HK-2 (cell line): ENCODE data around the gene INTS3.
"Not testable (repeated sequence)": the region's sequence is repeated elsewhere in the genome, so short reads cannot be mapped to it uniquely, and the experiment has no call there.

Source experiments
- DNase-seq: peaks from one replicate; pipeline ENCODE4 v3.0.0-alpha.2; 2018; ENCODE audit not compliant: unreplicated experiment

Gene INTS3

GRCh38 chr1:153778824-153779519 lies 51.1 kb downstream of the INTS3 start:
- DNase-seq: no peak

DNA sequence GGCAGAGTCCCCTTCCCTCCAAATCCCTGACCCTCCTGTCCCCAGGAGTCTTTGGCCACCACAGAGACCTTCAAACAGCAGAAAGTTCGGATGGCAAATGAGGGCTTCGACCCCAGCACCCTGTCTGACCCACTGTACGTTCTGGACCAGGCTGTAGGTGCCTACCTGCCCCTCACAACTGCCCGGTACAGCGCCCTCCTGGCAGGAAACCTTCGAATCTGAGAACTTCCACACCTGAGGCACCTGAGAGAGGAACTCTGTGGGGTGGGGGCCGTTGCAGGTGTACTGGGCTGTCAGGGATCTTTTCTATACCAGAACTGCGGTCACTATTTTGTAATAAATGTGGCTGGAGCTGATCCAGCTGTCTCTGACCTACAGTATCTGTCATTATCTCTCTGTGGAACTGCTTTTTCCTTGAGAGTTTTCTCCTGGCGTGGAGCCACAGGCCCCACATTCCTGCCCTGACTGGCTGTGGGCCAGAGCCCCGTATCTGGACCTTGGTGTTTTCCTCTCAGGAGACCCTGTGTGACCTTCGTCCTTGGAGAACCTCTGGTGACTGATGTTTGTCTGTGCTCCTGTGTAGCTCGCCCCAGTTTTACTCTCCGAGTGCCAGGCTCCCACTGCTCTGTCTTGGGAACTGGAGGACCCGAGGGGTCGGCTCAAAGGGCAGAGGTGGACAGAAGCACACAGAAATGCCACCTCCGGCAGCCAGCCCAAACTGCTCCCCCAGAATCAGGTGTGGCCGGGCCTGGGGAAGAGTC lies 52.1 kb downstream of the INTS3 start:
- DNase-seq: no peak

GRCh38 chr1:153780551-153780950 lies 52.7 kb downstream of the INTS3 start:
- DNase-seq: no peak

- DNase-seq: not testable (repeated sequence)
These were observed 54.8 kb downstream of the INTS3 start for GRCh38 chr1:153782648-153783047.

DNA sequence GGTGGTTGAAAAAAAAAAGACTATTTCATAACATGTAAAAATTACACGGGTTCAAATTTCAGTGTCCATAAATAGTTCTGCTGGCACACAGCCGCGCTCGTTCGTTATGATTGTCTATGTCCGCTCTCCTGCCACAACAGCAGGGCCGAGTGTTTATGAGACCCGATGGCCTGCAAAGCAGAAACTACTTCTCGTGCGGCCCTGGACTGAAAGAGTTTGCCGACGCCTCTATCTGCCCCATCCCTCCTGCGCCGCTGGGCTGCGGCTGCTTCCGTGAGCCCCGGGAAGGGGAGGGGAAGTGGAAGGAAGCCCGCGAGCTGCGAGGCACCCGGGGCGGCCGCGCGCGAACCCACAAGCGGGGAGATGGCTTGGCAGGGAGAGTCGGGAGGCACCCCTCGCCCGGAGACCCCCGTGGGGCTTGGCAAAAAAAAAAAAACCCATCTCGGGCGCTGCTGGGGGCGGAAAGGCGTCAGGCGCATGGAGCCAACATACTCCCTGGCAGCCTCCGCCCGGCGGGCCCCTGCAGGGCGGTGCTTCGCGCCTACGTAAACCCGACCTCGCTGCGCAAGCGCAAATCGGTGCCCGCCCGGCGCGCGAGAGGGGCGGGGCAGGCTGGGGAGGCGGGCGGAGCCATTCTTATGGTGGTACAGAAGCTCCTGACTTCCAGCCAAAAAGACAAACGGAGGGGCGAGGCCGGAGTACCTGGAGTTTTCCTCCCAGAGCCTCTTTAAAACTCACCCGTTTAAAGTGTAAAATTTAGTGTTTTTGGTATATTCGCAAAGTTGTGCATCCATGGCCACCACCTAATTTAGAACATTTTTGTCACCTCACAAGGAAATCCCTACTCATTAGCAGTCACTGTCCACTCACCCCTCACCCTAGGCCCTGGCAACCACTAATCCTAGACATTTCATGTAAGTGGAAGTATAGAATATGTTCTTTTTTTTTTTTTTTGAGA lies 55.7 kb downstream of the INTS3 start:
- DNase-seq: peak; percentile 89

- DNase-seq: no peak
These were observed 58.4 kb downstream of the INTS3 start for GRCh38 chr1:153786038-153786790.

- DNase-seq: no peak
These were observed 61.7 kb downstream of the INTS3 start for GRCh38 chr1:153789478-153790034.

- DNase-seq: no peak
These were observed 62.6 kb downstream of the INTS3 start for GRCh38 chr1:153790313-153790965.

- no peak for DNase-seq
These were observed 63.3 kb downstream of the INTS3 start for GRCh38 chr1:153790966-153791647.

DNA sequence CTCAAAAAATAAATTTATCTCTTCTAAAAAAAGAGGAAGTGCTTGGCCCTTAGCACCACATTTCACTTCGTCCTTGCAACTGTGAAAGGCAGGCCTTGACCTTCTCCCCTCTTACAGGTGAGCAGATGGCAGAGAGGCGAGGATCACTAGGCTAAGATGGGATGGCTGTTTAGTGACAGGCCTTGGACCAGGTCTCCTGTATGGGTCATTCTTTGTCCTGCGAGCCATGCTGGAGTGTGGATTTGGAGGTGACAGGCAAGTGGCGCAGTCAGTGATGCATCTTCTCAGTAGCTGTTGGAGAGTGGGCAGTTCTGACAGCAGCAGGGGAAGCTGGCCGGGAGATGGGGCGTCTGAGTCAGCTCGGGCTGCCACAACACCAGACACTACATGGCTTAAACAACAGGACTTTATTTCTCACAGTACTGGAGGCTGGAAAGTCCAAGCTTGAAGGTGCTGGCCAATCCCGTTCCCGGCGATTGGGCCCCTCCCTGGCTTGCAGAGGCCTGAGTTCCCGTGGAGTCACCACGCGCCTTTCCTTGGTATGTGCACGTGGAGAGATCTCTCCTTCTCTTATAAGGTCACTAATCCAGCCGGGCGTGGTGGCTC lies 63.9 kb downstream of the INTS3 start:
- no peak for DNase-seq

DNA sequence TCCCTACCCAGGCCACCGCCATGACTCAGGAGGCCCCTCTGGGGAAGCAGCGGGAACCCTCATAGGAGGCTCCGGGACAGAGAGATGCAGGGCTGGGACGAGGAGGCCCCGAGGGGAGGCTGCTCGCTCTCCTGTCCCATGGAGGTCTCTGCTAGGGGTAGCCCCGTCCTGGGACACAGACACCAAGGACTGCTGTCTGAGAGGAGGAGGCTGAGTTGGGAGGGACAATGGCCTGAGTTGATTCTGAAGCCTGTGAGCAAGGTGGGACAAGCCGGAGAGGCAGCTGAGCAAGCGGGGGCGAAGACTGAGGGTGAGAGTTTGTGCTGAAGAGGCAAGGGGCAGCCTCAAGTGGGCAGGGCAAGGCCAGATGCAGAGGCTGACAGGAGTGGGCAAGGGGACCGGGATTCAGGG lies 64.8 kb downstream of the INTS3 start:
- no peak for DNase-seq

DNA sequence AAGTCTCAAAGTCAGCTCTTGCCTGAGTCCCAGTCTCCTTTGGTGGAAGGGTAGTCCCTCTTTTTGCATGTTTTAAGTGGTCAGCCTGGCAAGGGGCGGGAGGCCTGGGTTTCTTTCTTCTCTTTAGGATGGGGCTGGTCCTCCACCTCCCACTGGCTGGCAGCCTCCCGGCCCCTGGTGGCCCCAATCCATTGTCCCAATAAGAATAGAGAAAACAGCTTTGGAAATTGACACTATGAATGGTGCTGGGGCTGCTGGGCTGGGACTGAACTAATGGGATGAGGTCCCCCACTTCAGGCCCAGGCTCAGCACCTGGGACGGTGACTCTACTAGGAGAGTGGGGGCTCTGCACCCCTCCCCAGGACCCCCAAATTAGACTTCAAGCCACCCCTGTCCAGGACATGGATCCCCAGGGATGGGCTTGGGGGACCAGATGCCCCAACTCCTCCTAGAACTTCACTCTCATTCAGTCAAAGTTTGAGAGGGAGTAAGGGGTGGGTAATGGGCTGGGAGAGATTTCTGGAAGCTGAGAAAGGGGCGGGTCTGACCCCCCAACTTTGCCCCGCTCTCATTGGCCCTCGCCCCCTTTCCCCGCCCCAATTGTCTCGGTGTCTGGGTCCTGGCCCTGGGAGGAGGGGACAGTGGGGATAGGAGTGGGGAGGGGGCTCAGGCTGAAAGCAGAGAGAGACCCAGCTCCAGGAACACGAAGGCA lies 65.6 kb downstream of the INTS3 start:
- DNase-seq: no peak

DNA sequence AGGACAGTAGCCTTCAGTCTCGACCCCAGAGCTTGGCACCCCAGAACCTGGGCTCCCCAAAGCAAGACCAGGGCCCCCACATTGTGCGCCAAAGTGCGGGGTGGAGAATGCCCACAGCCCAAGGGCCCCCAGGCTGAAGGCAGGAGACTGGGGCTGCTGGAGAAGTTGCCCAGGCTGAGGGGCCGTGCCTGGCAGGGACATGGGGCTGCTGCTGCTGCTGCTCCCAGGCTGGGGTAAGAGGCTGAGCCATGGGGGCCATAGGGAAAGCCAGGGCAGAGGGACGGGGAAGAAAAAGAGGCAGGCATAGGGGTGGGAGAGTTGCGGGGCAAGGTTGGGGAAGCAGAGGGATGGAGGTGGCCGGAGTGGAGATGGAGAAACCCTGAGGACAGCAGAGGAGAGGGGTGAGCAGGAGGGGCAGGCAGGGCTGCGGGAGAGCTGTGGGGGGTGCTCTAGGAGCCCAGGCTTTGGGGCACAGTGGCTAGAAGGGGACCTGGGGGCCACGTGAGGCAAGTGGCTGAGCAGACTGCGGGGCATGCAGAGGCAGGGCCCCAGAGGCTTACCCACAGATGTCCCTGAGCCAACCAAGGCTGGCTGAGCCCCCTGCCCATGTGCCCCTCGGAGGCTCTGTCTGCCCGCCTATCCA lies 66.2 kb downstream of the INTS3 start:
- no peak for DNase-seq

DNA sequence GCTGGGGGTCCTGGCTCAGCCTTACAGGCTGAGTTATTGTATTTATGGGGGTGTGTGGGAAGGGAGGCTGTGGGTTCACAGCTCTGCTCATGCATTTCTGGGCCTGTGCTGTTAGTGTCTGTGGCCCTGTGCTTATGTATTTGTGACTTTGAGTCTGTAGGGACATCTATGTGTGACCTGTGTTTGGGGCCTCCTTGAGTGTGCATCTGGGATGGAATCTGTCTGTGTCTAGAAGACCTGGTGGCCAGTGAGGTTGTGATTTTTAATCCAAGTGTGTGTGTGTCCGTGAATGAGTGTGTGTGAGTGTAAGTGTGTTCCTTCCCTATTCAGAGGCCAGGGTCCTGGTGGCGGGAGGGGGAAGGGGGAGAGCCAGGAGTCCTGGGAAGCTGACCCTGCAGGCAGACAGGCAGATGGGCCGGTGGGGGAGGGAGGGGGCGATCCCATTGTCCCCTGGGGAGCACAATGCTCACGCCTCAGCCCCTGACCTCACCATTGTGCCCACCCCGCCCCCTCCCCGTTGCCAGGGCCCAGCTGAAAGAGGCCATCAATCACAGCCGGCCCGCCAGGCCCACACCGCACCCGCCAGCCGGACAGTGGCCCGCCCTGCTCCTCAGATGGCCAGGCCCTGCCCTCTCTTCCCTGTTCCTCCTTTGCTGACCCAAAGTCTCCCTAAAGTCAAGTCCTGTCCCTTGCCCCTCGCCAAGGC lies 66.9 kb downstream of the INTS3 start:
- no peak for DNase-seq

- no peak for DNase-seq
These were observed 67.5 kb downstream of the INTS3 start for GRCh38 chr1:153795330-153795837.

DNA sequence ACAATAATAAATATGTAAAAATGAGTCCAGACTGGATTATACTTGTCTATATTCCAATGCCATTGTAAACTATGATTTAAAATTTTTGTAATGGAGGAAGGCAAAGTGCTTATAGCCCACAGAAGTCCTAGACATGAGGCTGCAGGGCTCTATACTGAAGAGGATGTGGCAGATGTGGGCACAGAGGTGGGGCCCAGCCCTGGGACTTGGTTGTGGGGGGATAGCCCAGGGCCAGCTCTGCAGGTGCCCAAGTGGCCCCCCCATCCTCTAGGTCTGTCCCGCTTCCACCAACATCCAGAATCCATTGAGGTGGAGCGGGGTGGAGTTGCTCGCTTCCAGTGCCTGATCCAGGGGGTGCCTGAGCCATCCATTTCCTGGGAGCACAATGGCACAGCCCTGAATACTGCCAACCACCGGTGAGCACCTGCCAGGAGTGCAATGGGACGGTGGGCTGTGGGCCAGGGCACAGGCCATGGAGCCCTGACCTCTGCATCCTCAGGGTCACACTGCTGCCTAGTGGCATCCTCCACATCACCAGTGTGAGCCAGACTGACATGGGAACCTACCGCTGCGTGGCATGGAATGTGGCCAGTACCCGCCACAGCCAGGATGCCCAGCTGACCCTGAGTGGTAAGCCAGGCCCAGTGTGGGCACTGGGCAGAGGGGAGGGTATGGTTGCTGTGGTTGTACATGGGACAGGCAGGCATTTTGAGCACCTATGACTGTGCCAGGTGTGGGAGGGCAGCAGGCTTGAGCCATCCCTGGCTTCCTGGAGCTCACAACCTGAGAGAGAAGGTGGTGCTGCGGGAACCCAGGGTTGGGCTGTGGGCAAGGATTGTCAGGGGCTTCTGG lies 68.3 kb downstream of the INTS3 start:
- DNase-seq: no peak
